SIG-M5 treated with dmso at 0.1 percent for 504 hours (cell line): Measurements from ENCODE around the gene CAMTA1.

Experiments used
- DNase-seq: peaks from one replicate; lab custom pipeline; 2025; ENCODE audit not compliant: unreplicated experiment; lab: John Stamatoyannopoulos, UW

The CAMTA1 gene

GRCh38 chr1:7247158-7247557 lies 461.9 kb downstream of the CAMTA1 start:
- DNase-seq = no peak

DNA sequence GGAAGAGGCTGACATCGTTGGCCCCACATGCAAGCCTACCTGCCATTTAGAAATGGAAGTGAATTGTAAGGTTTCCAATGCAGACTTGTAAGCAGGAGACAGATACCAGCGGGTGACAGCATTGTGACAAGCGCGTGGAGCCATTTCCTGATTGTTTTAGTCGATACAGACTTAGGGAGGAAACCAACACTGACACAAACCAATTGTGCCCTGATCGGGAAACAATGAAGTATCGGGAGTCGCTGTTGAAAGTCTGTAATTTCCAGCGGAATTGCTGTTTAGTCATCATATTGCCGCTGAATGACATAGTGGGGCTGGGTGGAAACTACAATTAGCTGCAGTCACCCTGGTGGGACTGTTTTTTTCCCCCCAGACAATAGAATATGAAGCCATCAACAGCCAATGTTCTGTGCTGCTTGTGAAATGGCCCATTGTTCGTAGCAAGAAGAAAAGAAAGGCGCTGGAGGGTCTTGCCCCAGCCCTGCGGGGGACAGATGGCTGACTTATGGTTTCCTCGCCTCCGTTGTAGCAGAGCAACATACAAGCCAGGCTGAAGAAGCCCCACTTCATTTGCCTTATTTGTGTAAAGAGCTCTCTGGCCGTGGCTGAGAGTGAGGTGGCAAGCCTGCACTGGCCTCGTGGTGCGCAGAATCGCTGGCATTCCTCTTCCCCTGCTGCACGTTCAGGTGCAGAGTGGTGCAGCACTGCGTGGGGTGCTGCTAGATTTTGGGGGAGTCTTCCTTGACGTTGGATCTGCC lies 462.7 kb downstream of the CAMTA1 start:
- no peak for DNase-seq

- DNase-seq = no peak
Observed at GRCh38 chr1:7248549-7249199, 463.4 kb downstream of the CAMTA1 start.

- no peak for DNase-seq
Observed at GRCh38 chr1:7249516-7249915, 464.3 kb downstream of the CAMTA1 start.

DNA sequence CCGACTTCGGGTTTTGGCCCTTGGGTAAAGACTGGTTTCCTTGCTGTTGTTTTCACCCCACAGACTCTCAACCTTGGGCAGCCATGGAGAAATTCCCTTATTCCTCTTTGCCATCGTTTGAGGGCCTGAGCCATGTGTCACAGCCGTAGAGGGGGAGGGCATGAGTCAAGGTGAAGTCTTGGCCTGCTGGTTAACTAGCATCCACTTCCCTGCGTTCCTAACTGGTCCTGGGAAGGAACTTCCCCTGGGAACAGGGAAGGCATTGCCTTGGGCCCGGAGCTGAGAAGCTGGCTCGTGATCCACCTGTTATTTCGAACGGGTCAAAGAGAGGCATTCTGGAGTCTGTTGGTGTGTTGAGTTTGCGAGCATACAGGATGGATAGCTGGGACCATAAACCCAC lies 464.9 kb downstream of the CAMTA1 start:
- no peak for DNase-seq

DNA sequence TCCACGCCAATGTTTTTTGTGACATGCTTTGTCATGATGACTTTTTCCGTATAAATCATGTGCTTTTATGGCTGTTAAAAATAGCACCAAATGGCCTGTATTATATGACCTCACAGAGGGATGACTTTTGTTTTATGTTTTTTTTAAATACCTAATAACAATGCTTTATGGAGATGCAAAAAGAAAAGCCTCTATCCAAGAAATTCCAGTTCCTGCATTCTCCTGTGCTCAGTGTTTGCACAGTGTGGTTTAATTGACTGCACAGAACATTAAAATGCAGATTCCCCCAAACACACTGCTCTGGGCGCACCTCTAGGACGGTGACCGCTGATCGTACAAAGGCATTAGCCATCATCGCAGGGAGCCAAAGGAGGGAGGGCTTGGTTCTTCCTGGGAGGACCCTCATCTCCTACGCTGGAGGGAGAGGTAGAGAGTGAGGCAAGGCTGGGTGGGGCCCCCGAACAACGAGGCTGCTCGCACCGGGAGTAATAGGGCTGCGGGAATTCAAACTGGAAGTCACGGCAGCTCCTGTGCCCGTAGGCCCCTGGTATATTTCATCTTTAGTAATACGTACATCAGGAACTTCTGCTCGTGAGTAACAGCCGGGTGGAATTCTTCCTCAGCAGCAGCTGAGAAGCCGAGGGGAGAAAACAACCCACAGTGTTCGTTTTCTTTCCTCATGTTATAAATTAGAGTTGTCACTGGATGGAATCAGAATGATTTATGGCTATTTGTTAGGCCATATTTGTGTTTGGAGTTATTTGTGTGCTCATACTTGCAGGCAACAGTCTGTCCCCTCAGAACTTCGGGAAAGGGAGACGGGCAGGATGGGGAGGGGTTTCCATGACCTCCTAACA lies 465.6 kb downstream of the CAMTA1 start:
- no peak for DNase-seq

GRCh38 chr1:7251454-7251800 lies 466.2 kb downstream of the CAMTA1 start:
- DNase-seq = no peak

GRCh38 chr1:7252411-7253117 lies 467.3 kb downstream of the CAMTA1 start:
- DNase-seq = no peak

- no peak for DNase-seq
Observed at GRCh38 chr1:7253118-7253480, 467.8 kb downstream of the CAMTA1 start.

DNA sequence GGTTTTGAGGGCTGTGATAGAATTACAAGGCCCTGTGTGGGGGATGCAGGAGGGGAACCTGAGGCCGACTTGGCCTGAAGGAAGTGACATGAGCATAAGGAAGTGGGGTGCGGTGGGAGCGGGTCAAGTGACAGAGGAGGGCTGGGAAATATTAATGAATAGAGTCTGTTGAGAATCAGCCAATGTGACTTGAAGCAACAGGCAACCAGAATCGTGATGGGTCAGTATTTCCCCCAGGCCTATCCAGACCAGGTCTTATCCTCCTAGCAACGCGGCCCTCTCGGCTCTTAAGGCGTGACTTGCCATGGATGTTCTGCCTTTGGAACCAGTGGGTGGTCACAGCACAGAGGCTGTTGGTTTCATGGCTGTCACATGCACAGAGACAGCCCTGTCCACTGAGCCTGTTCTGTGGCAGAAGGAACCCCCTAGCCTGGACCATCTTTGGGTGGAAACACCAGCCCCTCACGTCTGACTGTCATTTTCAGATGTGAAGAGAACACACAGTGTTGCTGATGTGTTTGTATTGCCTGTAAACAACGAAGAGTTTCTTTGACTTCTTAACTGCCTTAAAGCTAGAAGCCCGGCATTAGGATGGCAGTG lies 468.8 kb downstream of the CAMTA1 start:
- DNase-seq = no peak

- DNase-seq = no peak
Observed at GRCh38 chr1:7255303-7256058, 470.2 kb downstream of the CAMTA1 start.

GRCh38 chr1:7256526-7256925 lies 471.3 kb downstream of the CAMTA1 start:
- DNase-seq = no peak

DNA sequence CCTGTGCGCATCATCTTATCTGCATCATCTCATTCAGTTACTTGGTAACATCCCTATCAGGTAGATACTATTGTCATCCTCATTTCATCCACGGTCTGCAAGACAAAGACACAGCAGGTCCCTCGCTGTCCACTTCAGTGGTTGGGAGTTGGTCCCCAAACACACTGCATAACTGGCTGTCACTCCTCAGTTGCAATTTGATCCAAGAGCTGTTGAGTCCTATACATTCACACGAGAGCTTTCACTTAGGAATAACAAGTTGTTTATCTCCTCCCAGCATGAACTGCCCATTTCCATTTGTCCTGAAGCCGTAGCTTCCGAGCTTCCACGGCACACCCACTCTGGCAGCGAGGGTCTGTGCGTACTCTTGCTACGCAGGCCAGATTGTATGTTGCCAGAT lies 472.0 kb downstream of the CAMTA1 start:
- DNase-seq = no peak

DNA sequence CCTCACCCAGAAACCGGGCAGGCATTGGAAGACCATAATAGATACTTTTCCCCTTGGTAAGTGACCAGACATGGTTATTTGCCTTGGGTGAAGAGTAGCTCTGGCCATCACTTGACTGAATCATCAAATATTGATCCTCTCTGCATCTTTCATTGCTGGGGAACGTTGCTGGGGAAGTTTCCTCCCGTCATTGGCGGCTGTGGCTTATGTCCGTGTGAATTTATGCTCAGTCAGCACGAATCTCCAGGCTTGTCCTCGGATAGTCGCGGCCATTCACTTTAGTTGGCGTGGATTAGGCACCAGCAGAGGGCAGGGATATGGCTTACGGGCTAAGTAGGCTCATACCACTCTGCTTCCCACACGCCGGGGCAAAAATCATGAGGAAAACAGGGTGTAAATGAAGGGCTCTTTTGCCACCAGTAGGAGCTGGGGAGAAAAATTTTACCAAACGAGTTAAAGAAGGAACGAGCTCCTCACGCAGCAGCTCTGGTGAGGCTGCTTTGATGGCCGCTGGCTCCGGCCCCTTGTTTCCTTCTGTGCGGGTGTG lies 473.4 kb downstream of the CAMTA1 start:
- no peak for DNase-seq

DNA sequence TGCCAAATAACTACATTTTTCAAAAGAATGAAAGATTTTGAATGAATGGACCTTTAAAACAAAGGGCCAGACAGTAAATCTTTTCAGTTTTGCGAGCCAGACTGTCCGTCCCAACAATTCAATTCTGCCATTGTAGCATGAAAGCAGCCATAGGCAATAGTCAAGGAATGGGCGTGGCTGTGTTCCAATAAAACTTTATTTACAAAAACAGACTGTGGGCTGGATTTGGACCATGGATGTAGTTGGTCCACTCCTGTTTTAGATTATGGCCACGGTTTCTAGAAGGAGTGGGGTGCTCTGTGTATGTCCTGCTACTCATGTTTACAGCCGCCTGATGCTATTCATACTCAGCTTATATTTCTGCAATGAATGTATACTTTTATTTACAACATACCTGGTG lies 474.7 kb downstream of the CAMTA1 start:
- no peak for DNase-seq

GRCh38 chr1:7261490-7261889 lies 476.2 kb downstream of the CAMTA1 start:
- no peak for DNase-seq

- DNase-seq = no peak
Observed at GRCh38 chr1:7262611-7263010, 477.4 kb downstream of the CAMTA1 start.

- no peak for DNase-seq
Observed at GRCh38 chr1:7263021-7263960, 478.0 kb downstream of the CAMTA1 start.

DNA sequence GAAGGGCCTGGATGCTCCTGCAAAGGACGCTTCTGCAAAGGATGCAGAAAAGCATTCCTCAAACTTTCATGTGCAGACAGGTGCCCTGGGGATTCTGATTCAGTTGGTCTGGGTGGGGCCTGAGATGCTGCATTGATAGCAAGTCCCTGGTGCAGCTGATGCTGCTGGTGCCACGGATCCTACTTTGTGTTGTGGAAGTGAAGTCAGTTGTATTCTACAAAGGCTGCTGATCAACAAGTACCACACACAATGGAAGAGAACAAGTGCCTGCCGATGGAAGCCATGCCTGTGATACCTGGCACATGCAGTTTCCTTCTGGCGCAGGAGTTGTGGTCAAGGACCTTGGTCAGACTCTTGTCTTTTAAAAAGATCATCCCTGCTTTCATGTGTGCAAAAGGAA lies 478.8 kb downstream of the CAMTA1 start:
- DNase-seq = no peak
